LNCAP (cell line): ENCODE measurements around the gene SULT1C3.

Experiments used
- TF ChIP-seq, protein P1 (sequence below): fragments of 450-650 bp; IDR thresholded peaks from 2 replicates; pipeline ENCODE4 v1.5.1; 2017; ENCODE audit warnings: mild to moderate bottlenecking

SULT1C3 gene

DNA sequence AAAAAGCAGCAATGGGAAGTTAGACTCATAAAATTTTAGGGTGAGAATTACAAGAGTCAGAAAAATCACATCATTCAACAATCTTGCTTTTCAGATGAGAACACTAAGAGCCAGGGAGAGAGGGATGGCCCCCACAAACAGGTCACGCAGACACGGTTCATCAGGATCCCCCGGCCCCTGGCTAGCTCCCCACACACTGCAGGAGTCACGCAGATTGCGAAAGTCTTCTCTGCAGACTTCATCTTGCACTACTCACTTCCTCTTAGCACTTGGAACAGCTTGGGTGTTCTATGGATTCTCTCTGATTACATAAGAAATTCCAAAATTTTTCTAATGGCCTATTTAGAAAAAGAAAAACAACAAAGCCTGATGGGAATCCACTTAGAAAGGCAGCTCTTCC is 27.3 kb downstream of the SULT1C3 start:
- TF ChIP-seq, protein P1, sequence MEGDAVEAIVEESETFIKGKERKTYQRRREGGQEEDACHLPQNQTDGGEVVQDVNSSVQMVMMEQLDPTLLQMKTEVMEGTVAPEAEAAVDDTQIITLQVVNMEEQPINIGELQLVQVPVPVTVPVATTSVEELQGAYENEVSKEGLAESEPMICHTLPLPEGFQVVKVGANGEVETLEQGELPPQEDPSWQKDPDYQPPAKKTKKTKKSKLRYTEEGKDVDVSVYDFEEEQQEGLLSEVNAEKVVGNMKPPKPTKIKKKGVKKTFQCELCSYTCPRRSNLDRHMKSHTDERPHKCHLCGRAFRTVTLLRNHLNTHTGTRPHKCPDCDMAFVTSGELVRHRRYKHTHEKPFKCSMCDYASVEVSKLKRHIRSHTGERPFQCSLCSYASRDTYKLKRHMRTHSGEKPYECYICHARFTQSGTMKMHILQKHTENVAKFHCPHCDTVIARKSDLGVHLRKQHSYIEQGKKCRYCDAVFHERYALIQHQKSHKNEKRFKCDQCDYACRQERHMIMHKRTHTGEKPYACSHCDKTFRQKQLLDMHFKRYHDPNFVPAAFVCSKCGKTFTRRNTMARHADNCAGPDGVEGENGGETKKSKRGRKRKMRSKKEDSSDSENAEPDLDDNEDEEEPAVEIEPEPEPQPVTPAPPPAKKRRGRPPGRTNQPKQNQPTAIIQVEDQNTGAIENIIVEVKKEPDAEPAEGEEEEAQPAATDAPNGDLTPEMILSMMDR = no peak

DNA sequence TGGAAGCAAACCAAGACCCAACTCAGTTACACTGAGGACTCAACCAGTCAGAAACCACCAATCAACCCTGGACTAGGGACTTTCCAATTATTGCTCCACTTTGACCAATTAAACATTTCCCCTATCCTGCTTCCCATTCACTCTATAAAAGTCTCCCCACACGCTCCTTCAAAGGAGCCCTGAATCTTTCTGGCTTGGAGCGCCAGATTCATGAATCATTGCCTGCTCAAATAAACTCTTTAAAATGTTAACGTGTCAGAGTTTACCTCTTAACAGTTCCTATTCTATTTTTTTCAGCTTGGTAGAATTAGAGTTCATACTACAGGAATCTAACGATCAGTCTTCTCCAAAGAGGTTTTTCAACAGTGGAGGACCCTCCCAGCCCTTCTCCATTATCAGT is 28.2 kb downstream of the SULT1C3 start:
- TF ChIP-seq, protein P1 = no peak

DNA sequence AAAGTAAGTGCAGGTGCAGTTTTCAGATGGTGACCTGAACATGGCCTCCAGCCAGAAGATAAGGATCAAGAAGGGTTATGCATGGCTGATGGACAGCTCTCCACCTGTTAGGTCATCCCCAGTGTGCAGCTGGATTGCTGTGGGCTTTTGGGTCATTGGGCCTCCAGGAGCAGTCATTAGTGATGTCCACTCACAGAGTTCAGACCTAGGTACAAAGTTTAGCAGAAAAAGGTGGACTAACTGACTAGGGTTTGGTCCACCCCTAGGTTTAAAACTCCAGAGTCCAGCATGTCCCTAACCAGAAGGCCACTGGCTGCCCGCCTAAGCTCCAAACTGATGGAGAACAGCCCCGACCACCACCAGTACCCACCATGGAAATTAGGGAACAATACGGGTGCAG is 30.6 kb downstream of the SULT1C3 start:
- TF ChIP-seq, protein P1 = no peak

DNA sequence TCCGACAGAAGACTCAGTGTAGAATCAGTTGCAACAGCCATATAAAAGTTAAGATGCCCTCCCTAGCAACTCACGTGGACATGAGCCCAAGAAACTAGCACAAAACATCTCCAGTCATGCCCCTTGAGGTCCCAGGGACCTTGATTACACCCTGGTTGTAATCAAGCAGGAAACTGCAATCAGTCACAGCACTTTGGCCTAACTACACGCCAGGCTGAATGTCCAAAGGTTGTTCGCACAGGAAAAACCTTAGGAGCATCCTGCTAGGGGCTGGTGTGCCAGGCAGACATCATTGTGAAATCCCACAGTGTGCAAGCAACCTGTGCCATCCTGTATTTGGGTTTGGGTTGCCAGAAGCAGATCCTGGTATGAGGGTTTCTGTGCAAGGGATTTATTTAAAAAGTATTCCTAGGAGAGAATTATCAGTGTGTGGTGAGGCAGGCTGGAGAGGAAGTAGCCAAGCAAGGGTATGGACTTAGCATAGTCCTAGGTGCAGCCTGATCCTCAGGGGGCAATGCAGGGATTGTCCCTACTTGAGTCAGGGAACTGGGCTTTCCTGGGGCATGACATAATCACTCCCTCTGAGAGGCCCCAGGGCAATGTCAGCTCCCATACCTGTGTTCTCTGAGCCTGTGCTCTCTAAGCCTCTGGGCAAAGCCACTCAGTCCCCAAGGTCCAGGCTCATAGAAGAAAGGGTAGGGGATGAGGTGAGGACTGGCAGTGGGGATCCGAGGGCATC is 31.2 kb downstream of the SULT1C3 start:
- TF ChIP-seq, protein P1 = no peak

DNA sequence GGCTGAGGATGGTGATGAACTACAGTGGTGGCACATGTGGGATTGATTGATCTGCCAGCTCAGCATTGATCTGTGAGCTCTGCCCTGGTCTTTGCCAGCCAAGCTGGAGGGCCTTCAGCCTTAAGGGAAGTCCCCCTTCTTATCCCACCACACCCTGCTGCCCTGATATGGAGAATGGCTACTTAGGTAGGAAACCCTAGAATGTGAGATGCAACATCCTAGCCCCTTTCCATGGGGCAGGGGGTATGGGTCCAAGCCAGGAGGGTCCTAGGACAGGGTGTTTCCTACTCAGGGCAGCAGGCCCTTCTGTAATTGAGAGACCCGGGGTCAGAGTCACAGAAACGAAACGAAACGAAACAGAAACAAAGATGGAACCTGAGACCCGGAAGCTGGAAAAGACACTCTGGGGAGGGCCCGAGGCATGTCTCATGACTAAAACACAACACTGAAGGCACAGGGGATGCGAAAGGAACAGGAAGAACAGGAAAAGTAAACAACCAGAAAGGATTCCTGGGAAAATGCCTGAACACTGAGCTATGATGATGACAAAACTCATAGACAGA is 32.0 kb downstream of the SULT1C3 start:
- TF ChIP-seq, protein P1 = no peak

DNA sequence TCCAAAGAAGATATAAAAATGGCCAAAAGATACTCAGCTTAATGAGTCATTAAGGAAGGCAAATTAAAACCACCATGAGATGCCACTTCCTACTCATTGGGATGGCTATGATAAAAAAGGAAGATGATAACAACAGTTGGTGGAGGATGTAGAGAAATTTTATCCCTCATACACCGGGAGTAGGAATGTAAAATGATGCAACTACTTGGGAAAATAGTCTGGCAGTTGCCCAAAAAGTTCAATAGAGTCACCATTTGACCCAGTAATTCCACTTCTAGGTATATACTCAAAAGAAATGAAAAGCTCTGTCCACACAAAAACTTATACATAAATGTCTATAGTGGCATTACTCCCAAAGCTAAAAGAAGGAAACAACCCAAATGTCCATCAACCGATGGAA is 38.9 kb downstream of the SULT1C3 start:
- TF ChIP-seq, protein P1 = no peak

DNA sequence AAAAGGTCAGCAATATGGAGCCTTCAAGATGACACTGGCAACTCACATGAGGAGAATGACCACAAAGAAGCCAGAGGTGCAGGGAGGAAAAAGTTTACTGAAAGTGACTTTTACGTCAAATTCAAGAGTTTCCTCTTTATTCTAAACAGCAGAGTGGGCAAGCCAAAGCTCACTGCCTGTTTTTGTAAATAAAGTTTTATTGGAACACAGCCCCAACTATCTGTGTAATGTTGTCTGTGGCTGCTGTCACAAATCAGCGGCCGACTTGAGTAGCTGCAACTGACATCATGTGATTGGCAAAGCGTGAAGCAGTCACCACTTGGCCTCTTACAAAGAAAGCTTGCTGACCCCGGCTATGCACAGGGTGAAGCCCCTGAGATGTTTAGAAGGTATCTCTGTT is 39.7 kb downstream of the SULT1C3 start:
- TF ChIP-seq, protein P1 = no peak
